Gastroesophageal sphincter (tissue), 3 donors: ENCODE data around the gene CDH13.

ENCODE experiments used
- POLR2A ChIP-seq, 2 donors: fragments of 450-650 bp; IDR thresholded peaks; one replicate each; pipeline ENCODE4 v1.6.1; 2017; ENCODE audit warnings: antibody characterized with exemption in 2 of 2, mild to moderate bottlenecking in 2 of 2, moderate library complexity in 1 of 2
- POLR2AphosphoS5 ChIP-seq: sonication (generic); formaldehyde crosslinking; IDR thresholded peaks from one replicate; pipeline ENCODE4 v1.6.1; 2017; ENCODE audit warnings: antibody characterized with exemption
- TF ChIP-seq, protein P1 (sequence below), 4 experiments: fragments of 200-600 bp in 2 of 4; fragments of 450-650 bp in 2 of 4; sonication (generic) in 1 of 4; IDR thresholded peaks; one replicate each; pipeline ENCODE4 v1.5.1; 2017 to 2019; ENCODE audit warnings: antibody characterized with exemption in 4 of 4, mild to moderate bottlenecking in 2 of 4, moderate library complexity in 2 of 4

DNA sequence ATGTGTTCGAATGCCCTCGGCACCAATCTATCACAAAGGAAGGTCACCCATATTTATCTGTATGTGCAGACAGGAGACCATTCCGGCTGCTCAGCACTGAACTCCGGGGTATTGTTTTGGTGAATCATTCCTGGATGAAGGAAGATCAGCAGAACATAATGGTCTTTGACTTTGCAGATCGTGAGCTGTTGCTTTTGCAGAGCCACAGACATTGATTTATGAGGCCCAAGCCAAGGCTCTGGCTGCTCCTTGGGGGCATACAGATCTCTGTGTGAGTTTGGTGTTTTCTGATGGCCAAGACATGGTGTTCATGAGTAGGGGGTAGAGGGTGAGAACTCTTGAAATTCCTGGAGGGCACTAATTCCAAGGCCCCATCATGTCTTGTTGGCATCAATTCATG is 722.2 kb downstream of the CDH13 start:
- TF ChIP-seq, protein P1, sequence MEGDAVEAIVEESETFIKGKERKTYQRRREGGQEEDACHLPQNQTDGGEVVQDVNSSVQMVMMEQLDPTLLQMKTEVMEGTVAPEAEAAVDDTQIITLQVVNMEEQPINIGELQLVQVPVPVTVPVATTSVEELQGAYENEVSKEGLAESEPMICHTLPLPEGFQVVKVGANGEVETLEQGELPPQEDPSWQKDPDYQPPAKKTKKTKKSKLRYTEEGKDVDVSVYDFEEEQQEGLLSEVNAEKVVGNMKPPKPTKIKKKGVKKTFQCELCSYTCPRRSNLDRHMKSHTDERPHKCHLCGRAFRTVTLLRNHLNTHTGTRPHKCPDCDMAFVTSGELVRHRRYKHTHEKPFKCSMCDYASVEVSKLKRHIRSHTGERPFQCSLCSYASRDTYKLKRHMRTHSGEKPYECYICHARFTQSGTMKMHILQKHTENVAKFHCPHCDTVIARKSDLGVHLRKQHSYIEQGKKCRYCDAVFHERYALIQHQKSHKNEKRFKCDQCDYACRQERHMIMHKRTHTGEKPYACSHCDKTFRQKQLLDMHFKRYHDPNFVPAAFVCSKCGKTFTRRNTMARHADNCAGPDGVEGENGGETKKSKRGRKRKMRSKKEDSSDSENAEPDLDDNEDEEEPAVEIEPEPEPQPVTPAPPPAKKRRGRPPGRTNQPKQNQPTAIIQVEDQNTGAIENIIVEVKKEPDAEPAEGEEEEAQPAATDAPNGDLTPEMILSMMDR (IDR thresholded peaks at IDR 0.05) = no peak
- TF ChIP-seq POLR2AphosphoS5 (no peak), POLR2A (IDR thresholded peaks at IDR 0.05) (no peak)
